Smooth muscle cell of trachea (primary cell): ENCODE results near the gene NKX3-2. TPM values are rescaled to one million over a fixed set of nuclear protein-coding genes. Genes with fewer than 3 reads are reported as not detected.

Experiments
- total RNA-seq: library from RNA; depleted of rRNA; stranded (reverse); fragments of >200 nt; gene quantifications from 2 replicates; pipeline ENCODE4 v1.2.1, GENCODE V29; 2014

NKX3-2 gene
- total RNA-seq = 1.2 and 1.5 TPM in 2 replicates

GRCh38 chr4:13543839-13544605, at the start of gene NKX3-2:
NKX3-2 (minus strand) TSS chr4:13544508; CDS start chr4:13544414, 94 bp downstream.

Other genes starting within 250 kb of the NKX3-2 start
- gene RAB28, start 60.2 kb downstream of the NKX3-2 start, total RNA-seq = 10.6 and 18.9 TPM in 2 replicates
- 29.1 and 30.0 TPM in 2 replicates for gene BOD1L1, start 83.2 kb upstream of the NKX3-2 start, total RNA-seq